ENCODE measurements around the gene MPPED1. TPM values are rescaled to one million over a fixed set of nuclear protein-coding genes. Genes with fewer than 3 reads are reported as not detected.

Gene MPPED1
- total and polyA plus RNA-seq, 2 of the 13 experiments (the other 11 are each of a cell fraction or from before 2014, with no cell fraction given) = 0.77 TPM; not detected in 1

GRCh38 chr22:43385770-43386641 is 25.8 kb upstream of the MPPED1 start (continued):
- TF ChIP-seq CEBPZ (IDR thresholded peaks at IDR 0.05; ENCODE audit: low read length) = no peak
- no peak for TF ChIP-seq NFKBIZ (CRISPR knock-in tag; IDR thresholded peaks at IDR 0.05)
- TF ChIP-seq MTA3 (CRISPR knock-in tag; IDR thresholded peaks at IDR 0.05) = no peak
- TF ChIP-seq ZNF710 (CRISPR knock-in tag; IDR thresholded peaks at IDR 0.05; ENCODE audit: borderline replicate concordance) = no peak
- TF ChIP-seq PHF21A (CRISPR knock-in tag; IDR thresholded peaks at IDR 0.05) = no peak
- TF ChIP-seq ZNF263 (CRISPR knock-in tag; IDR thresholded peaks at IDR 0.05) = no peak
- TF ChIP-seq SMC3 (IDR thresholded peaks at IDR 0.05; ENCODE audit: low read length) = peak; percentile 68; the same call in 1 of the 2 replicates
- TF ChIP-seq AGO2 (optimal IDR thresholded peaks at IDR 0.05; ENCODE audit: low read depth, low read length) = no peak
- no peak for TF ChIP-seq DPF2 (CRISPR knock-in tag; IDR thresholded peaks at IDR 0.05; ENCODE audit: borderline replicate concordance, low read depth)
- no peak for TF ChIP-seq SP1 (IDR thresholded peaks at IDR 0.05)
- TF ChIP-seq SP1 (CRISPR knock-in tag; IDR thresholded peaks at IDR 0.05) = no peak
- no peak for TF ChIP-seq TBP (CRISPR knock-in tag; IDR thresholded peaks at IDR 0.05)
- TF ChIP-seq HNF1B (CRISPR knock-in tag; IDR thresholded peaks at IDR 0.05) = 0 out of 2 replicates have a peak, but pooled peaks have one; percentile 26
- peak; percentile 97 for TF ChIP-seq CTCF (CRISPR knock-in tag; IDR thresholded peaks at IDR 0.05)
- no peak for TF ChIP-seq LCORL (IDR thresholded peaks at IDR 0.05)
- no peak for TF ChIP-seq LCORL (CRISPR knock-in tag; IDR thresholded peaks at IDR 0.05)
- TF ChIP-seq ZNF615 (CRISPR knock-in tag; IDR thresholded peaks at IDR 0.05; ENCODE audit: borderline replicate concordance) = no peak
- TF ChIP-seq TCF7L2 (IDR thresholded peaks at IDR 0.05; ENCODE audit: low read depth, low read length) = no peak
- TF ChIP-seq SALL1 (CRISPR knock-in tag; IDR thresholded peaks at IDR 0.05) = peak; percentile 66
- no peak for TF ChIP-seq SMAD1 (CRISPR knock-in tag; IDR thresholded peaks at IDR 0.05; ENCODE audit: borderline replicate concordance, low read depth)
- no peak for TF ChIP-seq SP5 (CRISPR knock-in tag; IDR thresholded peaks at IDR 0.05; ENCODE audit: borderline replicate concordance, low read depth)
- no peak for TF ChIP-seq KMT2B (CRISPR knock-in tag; IDR thresholded peaks at IDR 0.05)
- peak; percentile 38; the same call in 1 of the 2 replicates for TF ChIP-seq MIER2 (CRISPR knock-in tag; IDR thresholded peaks at IDR 0.05)
